ENCODE results near the gene PIP4P1.
A peak's percentile ranks its signal among the peaks of the same experiment; 100 is the strongest.

Gene PIP4P1

DNA sequence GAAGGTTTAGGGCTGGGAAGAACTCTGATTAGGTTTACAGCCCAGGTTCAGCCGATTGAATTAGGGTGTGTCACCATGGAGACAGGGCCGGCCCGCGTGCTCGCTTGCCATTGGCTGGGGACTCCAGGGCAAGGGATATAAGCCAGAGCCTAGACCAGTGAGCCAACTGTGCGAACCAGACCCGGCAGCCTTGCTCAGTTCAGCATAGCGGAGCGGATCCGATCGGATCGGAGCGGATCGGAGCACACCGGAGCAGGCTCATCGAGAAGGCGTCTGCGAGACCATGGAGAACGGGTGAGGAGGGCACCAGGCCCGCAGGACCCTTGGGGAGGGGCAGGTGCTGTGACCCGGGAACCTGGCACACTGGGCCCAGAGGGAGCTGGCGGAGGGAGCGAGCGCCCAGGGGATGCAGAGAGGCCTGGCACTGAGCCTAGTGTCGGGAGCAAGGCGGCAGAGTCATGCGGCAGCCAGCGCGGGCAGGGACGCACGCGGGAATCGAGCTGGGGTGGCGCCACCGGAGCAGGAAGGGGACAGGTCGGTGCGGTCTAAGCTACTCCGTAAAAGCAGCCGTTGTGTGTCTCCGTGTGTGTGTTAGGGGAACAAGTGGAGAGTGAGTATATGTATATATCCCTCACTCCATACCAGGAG is 8.1 kb upstream of the PIP4P1 start, which contains the start of gene PNP:
PNP (plus strand) TSS at position 165 of the 648 bp plus-strand sequence; CDS start at position 284, 119 bp downstream.
- peak; percentile 95 for DNase-seq (ENCODE audit: low spot score)
- TF ChIP-seq, protein P1, sequence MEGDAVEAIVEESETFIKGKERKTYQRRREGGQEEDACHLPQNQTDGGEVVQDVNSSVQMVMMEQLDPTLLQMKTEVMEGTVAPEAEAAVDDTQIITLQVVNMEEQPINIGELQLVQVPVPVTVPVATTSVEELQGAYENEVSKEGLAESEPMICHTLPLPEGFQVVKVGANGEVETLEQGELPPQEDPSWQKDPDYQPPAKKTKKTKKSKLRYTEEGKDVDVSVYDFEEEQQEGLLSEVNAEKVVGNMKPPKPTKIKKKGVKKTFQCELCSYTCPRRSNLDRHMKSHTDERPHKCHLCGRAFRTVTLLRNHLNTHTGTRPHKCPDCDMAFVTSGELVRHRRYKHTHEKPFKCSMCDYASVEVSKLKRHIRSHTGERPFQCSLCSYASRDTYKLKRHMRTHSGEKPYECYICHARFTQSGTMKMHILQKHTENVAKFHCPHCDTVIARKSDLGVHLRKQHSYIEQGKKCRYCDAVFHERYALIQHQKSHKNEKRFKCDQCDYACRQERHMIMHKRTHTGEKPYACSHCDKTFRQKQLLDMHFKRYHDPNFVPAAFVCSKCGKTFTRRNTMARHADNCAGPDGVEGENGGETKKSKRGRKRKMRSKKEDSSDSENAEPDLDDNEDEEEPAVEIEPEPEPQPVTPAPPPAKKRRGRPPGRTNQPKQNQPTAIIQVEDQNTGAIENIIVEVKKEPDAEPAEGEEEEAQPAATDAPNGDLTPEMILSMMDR (IDR thresholded peaks at IDR 0.05; ENCODE audit: poor library complexity, severe bottlenecking), result no peak
- Histone ChIP-seq H3K4me1 (ENCODE audit: insufficient read depth, poor library complexity, severe bottlenecking) (peaks cover 8% of the 10 kb centered on the region), H3K27me3 (ENCODE audit: insufficient read depth, poor library complexity, severe bottlenecking) (no peaks in the 10 kb centered on the region), H3K9me3 (ENCODE audit: severe bottlenecking) (no peaks in the 10 kb centered on the region), H3K27ac (ENCODE audit: poor library complexity, severe bottlenecking) (peak within 1 kb of the TSS; percentile 86), H3K36me3 (ENCODE audit: low read depth) (peaks cover 31% of the 10 kb centered on the region), H3K4me3 (ENCODE audit: severe bottlenecking) (peak within 1 kb of the TSS; percentile 70)
- peak; percentile 92 for ATAC-seq (ENCODE audit: low read depth)

DNA sequence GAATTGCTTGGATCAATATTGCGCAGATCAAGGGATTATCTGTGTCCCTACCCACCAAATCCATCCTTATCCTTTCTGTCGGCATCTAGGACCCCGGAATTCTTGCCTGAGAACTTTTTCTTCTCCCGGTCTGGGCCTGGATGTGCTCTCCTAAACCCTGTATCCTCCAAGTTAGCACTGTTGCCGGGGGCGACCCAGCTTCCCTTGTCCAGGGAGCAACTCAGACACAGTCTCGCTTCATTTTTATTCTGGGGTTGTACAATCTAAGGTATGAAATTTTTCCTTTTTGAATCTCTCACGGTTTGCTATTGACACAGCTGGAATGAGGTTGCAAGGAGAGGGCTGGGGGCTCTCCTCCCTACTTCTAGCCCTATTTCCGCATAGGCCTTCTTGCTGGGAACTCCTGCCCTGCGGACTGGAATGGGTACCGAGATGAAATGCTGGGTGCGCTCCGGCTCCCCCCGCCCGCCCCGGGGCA is 7.6 kb upstream of the PIP4P1 start:
- TF ChIP-seq, protein P1 (IDR thresholded peaks at IDR 0.05; ENCODE audit: poor library complexity, severe bottlenecking), result no peak

DNA sequence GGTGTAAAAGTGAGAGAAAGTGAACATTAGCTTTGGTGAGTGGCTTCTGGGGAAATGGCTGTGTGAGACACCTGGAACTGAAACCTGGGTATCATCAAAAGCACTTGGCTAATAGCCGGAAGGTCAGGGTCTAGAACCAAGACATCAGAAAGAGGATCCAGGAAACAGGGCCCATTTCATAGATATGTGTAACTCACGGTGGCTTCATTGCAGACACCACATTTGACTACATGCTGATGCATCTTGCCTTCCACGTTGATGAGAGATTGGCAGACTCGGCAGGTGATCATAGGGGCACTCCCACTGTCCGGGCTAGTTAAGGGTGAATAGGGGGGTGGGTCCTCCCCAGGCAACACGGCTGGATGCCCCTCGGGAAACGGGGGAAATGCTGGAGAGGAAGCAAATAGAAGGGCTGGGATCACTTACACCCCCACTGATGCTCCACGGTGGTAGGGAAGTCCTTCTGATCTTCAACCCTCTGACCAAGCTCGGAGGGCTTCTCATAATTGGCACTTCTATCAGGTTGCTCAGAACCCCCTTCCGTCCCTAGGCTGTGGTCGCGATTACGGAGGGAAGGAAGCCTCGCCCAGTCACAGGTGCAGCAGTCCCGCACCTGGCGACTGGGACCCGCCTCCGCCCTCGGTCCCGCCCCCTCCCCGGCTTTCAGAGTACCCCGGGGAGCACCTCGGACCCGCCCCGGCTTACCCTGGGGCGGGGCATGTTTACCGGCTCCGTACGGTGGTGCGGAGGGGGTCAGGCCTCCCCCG is 593 bp downstream of the PIP4P1 start:
- Histone ChIP-seq H3K27ac (ENCODE audit: poor library complexity, severe bottlenecking) (peak overlapping the region; percentile 68), H3K36me3 (ENCODE audit: low read depth) (peaks cover 47% of the 10 kb centered on the region), H3K9me3 (ENCODE audit: severe bottlenecking) (no peaks in the 10 kb centered on the region), H3K27me3 (ENCODE audit: insufficient read depth, poor library complexity, severe bottlenecking) (no peaks in the 10 kb centered on the region), H3K4me1 (ENCODE audit: insufficient read depth, poor library complexity, severe bottlenecking) (peaks cover 10% of the 10 kb centered on the region), H3K4me3 (ENCODE audit: severe bottlenecking) (peak overlapping the region; percentile 71)
- no peak for DNase-seq (ENCODE audit: low spot score)
- ATAC-seq (ENCODE audit: low read depth), result peak; percentile 4; the same call in 1 of the 3 replicates
- TF ChIP-seq, protein P1 (IDR thresholded peaks at IDR 0.05; ENCODE audit: poor library complexity, severe bottlenecking), result no peak

More for the DNA sequence above, 7.6 kb upstream of the PIP4P1 start:
- ATAC-seq (ENCODE audit: low read depth) (no peak; the same call in 2 of the 3 replicates), DNase-seq (ENCODE audit: low spot score) (no peak)
- peak overlapping the region; percentile 86 for H3K27ac ChIP-seq (ENCODE audit: poor library complexity, severe bottlenecking)
- peaks cover 8% of the 10 kb centered on the region for H3K4me1 ChIP-seq (ENCODE audit: insufficient read depth, poor library complexity, severe bottlenecking)
- peaks cover 26% of the 10 kb centered on the region for H3K36me3 ChIP-seq (ENCODE audit: low read depth)
- H3K9me3 ChIP-seq (ENCODE audit: severe bottlenecking), result no peaks in the 10 kb centered on the region
- H3K4me3 ChIP-seq (ENCODE audit: severe bottlenecking), result peak overlapping the region; percentile 70
- no peaks in the 10 kb centered on the region for H3K27me3 ChIP-seq (ENCODE audit: insufficient read depth, poor library complexity, severe bottlenecking)

DNA sequence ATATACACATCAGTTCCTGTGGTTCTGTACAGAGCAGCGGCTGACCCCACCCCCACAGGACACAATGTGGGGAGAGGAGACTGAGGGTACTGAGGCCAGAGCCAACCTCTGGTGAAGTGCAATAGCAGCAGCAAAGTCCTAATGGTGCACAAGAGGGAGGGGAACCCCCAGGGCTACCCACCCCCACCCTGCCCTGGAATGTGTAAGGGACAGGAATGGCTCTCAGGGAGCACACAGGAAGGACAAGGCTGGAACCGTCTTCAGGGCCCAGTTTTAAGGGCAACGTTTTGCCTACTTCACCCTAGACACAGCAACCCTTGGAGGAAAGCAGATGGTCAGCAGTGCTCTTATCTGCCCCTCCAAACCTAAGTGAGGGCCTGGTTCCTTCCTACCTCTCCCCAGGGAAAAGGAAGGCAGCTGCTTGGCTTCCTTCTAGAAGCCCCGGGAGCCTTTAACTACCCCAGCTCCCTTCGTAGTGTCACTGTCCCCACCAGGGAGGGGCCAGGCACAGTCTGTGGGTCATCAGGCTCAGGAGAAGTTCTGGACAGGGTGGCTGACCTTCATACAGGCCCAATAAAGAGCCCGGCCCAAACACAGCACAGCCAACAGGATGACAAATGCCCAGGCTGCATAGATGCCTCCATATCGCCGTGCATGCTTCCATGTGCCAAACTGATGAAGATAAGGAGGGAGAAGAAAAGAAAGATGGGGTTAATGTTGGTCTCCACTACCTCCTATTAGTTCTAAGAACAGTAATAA is 3.0 kb downstream of the PIP4P1 start:
- DNase-seq (ENCODE audit: low spot score), result no peak
- peaks cover 53% of the 10 kb centered on the region for H3K36me3 ChIP-seq (ENCODE audit: low read depth)
- H3K27me3 ChIP-seq (ENCODE audit: insufficient read depth, poor library complexity, severe bottlenecking), result no peaks in the 10 kb centered on the region
- no peak overlapping the region for H3K4me3 ChIP-seq (ENCODE audit: severe bottlenecking)
- H3K4me1 ChIP-seq (ENCODE audit: insufficient read depth, poor library complexity, severe bottlenecking), result peaks cover 15% of the 10 kb centered on the region
- TF ChIP-seq, protein P1 (IDR thresholded peaks at IDR 0.05; ENCODE audit: poor library complexity, severe bottlenecking), result no peak
- H3K9me3 ChIP-seq (ENCODE audit: severe bottlenecking), result no peaks in the 10 kb centered on the region
- H3K27ac ChIP-seq (ENCODE audit: poor library complexity, severe bottlenecking), result no peak overlapping the region
- no peak for ATAC-seq (ENCODE audit: low read depth)
